K562 (cell line): ENCODE data around the gene APOM. TPM values are rescaled to one million over a fixed set of nuclear protein-coding genes. Genes with fewer than 3 reads are reported as not detected.

Experiments
- CCAR2 ChIP-seq: fragments of 200-400 bp; formaldehyde crosslinking; IDR thresholded peaks from 2 replicates; pipeline ENCODE4 v1.6.1; 2017; ENCODE audit warnings: mild to moderate bottlenecking, low read depth, low read length
- CREB3L1 ChIP-seq: fragments of 450-650 bp; IDR thresholded peaks from 2 replicates; pipeline ENCODE4 v1.6.1; 2014; ENCODE audit warnings: low read depth, mild to moderate bottlenecking, moderate library complexity, borderline replicate concordance
- ETV6 ChIP-seq, 3 experiments: fragments of 150-350 bp in 1 of 3; sonication (generic) in 1 of 3; formaldehyde crosslinking in 1 of 3; IDR thresholded peaks; 2 replicates each; pipeline versions ENCODE4 v1.6.1 to v1.8.0; 2014 to 2022; ENCODE audit warnings: borderline replicate concordance in 2 of 3, low read depth in 2 of 3, antibody characterized with exemption in 1 of 3, low read length in 1 of 3, mild to moderate bottlenecking in 1 of 3, missing genetic modification reagents in 1 of 3
- FOXJ2 ChIP-seq: fragments of 200-800 bp; sonication (Bioruptor generic); IDR thresholded peaks from 2 replicates; pipeline ENCODE4 v1.6.1; 2016; ENCODE audit warnings: missing genetic modification characterization, missing compliant biosample characterization
- MTA3 ChIP-seq: fragments of 450-650 bp; formaldehyde crosslinking; IDR thresholded peaks from 2 replicates; pipeline ENCODE4 v1.6.1; 2017; ENCODE audit warnings: mild to moderate bottlenecking, borderline replicate concordance
- NBN ChIP-seq: fragments of 450-650 bp; IDR thresholded peaks from 2 replicates; pipeline ENCODE4 v1.6.1; 2016; ENCODE audit warnings: low read depth, mild to moderate bottlenecking
- NCOA6 ChIP-seq: fragments of 450-650 bp; IDR thresholded peaks from 2 replicates; pipeline ENCODE4 v1.6.1; 2017; ENCODE audit warnings: mild to moderate bottlenecking
- NUFIP1 ChIP-seq: fragments of 450-650 bp; IDR thresholded peaks from 2 replicates; pipeline ENCODE4 v1.6.1; 2018; ENCODE audit not compliant: partially characterized antibody
- SMAD2 ChIP-seq: fragments of 150-350 bp; IDR thresholded peaks from 2 replicates; pipeline ENCODE4 v1.6.1; 2014; ENCODE audit warnings: low read depth, mild to moderate bottlenecking, low read length
- STAG1 ChIP-seq: sonication (generic); formaldehyde crosslinking; IDR thresholded peaks from 2 replicates; pipeline ENCODE4 v1.5.0; 2020; ENCODE audit warnings: missing genetic modification reagents, borderline replicate concordance
- TCF15 ChIP-seq: fragments of 250-450 bp; sonication (Bioruptor Pico); IDR thresholded peaks from 2 replicates; pipeline ENCODE4 v1.8.0; 2022; ENCODE audit warnings: moderate library complexity, mild to moderate bottlenecking, inconsistent platforms
- ZFX ChIP-seq: sonication (generic); formaldehyde crosslinking; IDR thresholded peaks from 2 replicates; pipeline ENCODE4 v1.8.0; 2022; ENCODE audit warnings: mild to moderate bottlenecking, missing genetic modification reagents, moderate library complexity
- ZNF764 ChIP-seq: fragments of 250-450 bp; sonication (Bioruptor Pico); IDR thresholded peaks from 2 replicates; pipeline ENCODE4 v1.4.0; 2020; ENCODE audit warnings: low read depth, mild to moderate bottlenecking, moderate library complexity
- polyA plus RNA-seq, 8 experiments: library from polyadenylated mRNA; depleted of rRNA in 4 of 8; stranded (reverse) in 5 of 8; unstranded in 3 of 8; fragments of >200 nt; fragmentation: Nextera tagmentation in 2 of 8; fragmentation: Illumina TruSeq in 1 of 8; extraction: Ambion mirVana in 2 of 8; extraction: Trizol in 1 of 8; gene quantifications; 2 replicates each; pipeline versions ENCODE4 v1.2.1 to v1.2.3, GENCODE V29; 2011 to 2014; ENCODE audit warnings: inconsistent platforms in 1 of 8, missing spikeins in 1 of 8
- total RNA-seq, 7 experiments: library from RNA; depleted of rRNA in 6 of 7; stranded (reverse); fragments of >200 nt in 6 of 7; fragmentation: Illumina TruSeq in 2 of 7; extraction: Trizol in 2 of 7; gene quantifications; 2 replicates each; pipeline versions ENCODE4 v1.2.1 to v1.2.3, GENCODE V29; 2011 to 2021; ENCODE audit warnings: low replicate concordance in 1 of 7
- TF ChIP-seq, protein P1 (sequence below): fragments of 200-600 bp; sonication (generic); IDR thresholded peaks from one replicate; pipeline ENCODE4 v1.6.1; 2012; ENCODE audit warnings: mild to moderate bottlenecking, low read depth, low read length, inconsistent platforms

APOM gene
- total and polyA plus RNA-seq, 9 of the 15 experiments (the other 6 are each of a cell fraction or from before 2014, with no cell fraction given) = 5.7 to 24.3 (median 10.4) TPM

DNA sequence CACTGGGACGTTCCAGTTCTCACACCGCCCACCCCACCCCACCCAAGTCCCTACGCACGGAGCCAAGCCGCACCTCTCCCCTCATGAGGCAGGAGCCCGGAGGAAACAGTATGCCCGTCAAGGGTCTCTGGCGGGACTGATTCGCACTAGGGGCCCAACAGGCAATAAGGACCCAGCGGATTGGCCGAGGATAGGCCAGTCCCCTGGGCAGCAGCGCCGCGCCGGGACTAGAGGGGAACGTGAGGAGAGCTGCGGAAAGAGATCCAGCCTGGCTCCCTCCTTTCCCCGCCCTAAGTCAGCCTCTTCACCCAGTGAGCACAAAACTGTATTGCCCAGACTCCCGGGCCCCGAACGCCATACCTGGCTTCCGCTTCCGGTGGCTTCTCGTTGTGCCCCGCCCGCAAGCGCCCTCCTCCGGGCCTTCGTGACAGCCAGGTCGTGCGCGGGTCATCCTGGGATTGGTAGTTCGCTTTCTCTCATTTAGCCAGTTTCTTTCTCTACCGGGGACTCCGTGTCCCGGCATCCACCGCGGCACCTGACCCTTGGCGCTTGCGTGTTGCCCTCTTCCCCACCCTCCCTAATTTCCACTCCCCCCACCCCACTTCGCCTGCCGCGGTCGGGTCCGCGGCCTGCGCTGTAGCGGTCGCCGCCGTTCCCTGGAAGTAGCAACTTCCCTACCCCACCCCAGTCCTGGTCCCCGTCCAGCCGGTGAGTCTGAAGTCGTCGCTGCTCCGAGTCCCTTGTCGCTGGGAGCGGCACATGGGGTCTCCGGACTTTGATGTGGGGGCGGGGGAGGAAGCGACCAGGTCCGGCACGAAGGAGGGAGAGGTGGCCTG, 10.0 kb downstream of the APOM start, which contains the start of gene CSNK2B (continued):
- TF ChIP-seq, protein P1, sequence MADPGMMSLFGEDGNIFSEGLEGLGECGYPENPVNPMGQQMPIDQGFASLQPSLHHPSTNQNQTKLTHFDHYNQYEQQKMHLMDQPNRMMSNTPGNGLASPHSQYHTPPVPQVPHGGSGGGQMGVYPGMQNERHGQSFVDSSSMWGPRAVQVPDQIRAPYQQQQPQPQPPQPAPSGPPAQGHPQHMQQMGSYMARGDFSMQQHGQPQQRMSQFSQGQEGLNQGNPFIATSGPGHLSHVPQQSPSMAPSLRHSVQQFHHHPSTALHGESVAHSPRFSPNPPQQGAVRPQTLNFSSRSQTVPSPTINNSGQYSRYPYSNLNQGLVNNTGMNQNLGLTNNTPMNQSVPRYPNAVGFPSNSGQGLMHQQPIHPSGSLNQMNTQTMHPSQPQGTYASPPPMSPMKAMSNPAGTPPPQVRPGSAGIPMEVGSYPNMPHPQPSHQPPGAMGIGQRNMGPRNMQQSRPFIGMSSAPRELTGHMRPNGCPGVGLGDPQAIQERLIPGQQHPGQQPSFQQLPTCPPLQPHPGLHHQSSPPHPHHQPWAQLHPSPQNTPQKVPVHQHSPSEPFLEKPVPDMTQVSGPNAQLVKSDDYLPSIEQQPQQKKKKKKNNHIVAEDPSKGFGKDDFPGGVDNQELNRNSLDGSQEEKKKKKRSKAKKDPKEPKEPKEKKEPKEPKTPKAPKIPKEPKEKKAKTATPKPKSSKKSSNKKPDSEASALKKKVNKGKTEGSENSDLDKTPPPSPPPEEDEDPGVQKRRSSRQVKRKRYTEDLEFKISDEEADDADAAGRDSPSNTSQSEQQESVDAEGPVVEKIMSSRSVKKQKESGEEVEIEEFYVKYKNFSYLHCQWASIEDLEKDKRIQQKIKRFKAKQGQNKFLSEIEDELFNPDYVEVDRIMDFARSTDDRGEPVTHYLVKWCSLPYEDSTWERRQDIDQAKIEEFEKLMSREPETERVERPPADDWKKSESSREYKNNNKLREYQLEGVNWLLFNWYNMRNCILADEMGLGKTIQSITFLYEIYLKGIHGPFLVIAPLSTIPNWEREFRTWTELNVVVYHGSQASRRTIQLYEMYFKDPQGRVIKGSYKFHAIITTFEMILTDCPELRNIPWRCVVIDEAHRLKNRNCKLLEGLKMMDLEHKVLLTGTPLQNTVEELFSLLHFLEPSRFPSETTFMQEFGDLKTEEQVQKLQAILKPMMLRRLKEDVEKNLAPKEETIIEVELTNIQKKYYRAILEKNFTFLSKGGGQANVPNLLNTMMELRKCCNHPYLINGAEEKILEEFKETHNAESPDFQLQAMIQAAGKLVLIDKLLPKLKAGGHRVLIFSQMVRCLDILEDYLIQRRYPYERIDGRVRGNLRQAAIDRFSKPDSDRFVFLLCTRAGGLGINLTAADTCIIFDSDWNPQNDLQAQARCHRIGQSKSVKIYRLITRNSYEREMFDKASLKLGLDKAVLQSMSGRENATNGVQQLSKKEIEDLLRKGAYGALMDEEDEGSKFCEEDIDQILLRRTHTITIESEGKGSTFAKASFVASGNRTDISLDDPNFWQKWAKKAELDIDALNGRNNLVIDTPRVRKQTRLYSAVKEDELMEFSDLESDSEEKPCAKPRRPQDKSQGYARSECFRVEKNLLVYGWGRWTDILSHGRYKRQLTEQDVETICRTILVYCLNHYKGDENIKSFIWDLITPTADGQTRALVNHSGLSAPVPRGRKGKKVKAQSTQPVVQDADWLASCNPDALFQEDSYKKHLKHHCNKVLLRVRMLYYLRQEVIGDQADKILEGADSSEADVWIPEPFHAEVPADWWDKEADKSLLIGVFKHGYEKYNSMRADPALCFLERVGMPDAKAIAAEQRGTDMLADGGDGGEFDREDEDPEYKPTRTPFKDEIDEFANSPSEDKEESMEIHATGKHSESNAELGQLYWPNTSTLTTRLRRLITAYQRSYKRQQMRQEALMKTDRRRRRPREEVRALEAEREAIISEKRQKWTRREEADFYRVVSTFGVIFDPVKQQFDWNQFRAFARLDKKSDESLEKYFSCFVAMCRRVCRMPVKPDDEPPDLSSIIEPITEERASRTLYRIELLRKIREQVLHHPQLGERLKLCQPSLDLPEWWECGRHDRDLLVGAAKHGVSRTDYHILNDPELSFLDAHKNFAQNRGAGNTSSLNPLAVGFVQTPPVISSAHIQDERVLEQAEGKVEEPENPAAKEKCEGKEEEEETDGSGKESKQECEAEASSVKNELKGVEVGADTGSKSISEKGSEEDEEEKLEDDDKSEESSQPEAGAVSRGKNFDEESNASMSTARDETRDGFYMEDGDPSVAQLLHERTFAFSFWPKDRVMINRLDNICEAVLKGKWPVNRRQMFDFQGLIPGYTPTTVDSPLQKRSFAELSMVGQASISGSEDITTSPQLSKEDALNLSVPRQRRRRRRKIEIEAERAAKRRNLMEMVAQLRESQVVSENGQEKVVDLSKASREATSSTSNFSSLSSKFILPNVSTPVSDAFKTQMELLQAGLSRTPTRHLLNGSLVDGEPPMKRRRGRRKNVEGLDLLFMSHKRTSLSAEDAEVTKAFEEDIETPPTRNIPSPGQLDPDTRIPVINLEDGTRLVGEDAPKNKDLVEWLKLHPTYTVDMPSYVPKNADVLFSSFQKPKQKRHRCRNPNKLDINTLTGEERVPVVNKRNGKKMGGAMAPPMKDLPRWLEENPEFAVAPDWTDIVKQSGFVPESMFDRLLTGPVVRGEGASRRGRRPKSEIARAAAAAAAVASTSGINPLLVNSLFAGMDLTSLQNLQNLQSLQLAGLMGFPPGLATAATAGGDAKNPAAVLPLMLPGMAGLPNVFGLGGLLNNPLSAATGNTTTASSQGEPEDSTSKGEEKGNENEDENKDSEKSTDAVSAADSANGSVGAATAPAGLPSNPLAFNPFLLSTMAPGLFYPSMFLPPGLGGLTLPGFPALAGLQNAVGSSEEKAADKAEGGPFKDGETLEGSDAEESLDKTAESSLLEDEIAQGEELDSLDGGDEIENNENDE = no peak
- TF ChIP-seq CREB3L1 (peak; percentile 77), NCOA6 (no peak), ZFX (CRISPR knock-in tag) (no peak), FOXJ2 (tag) (peak; percentile 81), NBN (peak; percentile 68), MTA3 (no peak; the same call in none of the 2 replicates), ZNF764 (CRISPR knock-in tag) (no peak), ETV6 (IDR thresholded peaks at IDR 0.05; ENCODE audit: borderline replicate concordance in 1 of 2, low read depth in 2 of 2, low read length in 1 of 2) (no peak), ETV6 (CRISPR knock-in tag; IDR thresholded peaks at IDR 0.05; ENCODE audit: borderline replicate concordance) (peak; percentile 91), CCAR2 (no peak), STAG1 (CRISPR knock-in tag) (no peak), SMAD2 (no peak), TCF15 (CRISPR knock-in tag) (peak; percentile 84), NUFIP1 (no peak)
